Stimulated activated CD4-positive, alpha-beta T cell treated with anti-CD3 and anti-CD28 coated beads, Interleukin-4, amount 100 ng/mL, for 1 hour (primary cell): ENCODE results near the gene SPATA18.
A peak's percentile ranks its signal among the peaks of the same experiment; 100 is the strongest.

Experiments
- DNase-seq: peaks from one replicate; pipeline ENCODE4 v3.0.0-alpha.2; 2020

SPATA18 gene, protein sequence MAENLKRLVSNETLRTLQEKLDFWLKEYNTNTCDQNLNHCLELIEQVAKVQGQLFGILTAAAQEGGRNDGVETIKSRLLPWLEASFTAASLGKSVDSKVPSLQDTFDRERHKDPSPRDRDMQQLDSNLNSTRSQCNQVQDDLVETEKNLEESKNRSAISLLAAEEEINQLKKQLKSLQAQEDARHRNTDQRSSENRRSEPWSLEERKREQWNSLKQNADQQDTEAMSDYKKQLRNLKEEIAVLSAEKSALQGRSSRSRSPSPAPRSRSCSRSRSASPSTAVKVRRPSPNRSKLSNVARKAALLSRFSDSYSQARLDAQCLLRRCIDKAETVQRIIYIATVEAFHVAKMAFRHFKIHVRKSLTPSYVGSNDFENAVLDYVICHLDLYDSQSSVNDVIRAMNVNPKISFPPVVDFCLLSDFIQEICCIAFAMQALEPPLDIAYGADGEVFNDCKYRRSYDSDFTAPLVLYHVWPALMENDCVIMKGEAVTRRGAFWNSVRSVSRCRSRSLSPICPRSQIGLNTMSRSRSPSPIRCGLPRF

DNA sequence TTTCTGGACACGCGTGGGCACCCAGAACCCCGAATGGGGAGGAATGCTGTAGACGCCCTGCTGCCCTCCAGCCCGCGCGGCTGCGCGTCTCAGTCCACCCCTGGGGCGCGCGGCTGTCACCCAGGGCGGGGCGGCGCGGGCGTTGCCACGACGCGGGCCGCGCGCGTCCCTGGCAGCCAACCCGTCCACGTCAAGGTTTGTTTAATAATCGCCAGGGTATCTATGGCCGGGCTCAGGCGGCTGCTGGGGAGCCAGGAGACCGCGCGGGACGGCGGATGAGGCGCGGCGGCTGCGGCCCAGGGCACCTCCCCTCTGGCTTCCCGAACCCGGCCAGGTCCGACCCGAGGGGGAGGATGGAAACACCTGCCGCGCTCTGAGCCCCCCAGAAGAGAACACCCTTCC lies at the start of gene SPATA18:
Gene SPATA18 (plus strand): TSS at position 92 of the 402 bp plus-strand sequence. CDS start 401 bp downstream, outside the sequence.
- no peak for DNase-seq

DNA sequence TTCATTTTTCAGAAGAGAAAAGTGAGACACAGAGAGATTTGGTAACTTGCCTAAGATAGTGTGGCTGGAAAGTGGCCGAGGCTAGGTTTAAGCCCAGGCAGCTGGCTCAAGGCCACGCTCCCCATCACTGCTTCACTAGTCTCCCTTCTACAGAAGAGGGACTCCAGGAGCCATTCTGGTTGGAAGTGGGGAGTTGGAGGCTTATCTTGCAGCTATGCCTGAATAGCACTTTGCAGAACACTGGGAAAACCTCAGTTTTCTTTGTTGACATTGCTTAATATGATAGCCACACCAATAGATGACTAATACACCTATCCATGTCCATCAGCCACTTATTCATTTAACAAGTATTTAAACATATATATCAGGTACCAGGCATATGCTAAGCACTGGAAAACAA lies 49.5 kb upstream of the SPATA18 start:
- no peak for DNase-seq

DNA sequence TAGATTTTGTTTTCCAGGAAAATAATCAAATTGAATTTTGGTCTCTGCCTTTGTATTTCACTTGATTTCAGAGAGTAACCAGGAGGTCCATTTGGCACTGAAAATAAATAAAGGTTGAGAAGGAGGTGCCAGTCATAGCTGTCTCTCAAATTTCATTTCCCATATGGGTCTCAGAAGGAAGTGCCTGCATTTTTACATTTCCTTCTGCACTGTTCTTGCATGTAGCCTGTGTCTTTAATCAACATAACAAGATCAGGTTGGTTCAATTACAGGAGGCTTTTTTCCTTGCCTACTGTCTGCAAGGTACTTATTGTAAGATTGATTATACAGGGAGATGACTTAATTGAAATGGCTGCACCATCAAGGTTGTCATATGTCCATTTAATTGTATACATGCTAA lies 46.7 kb upstream of the SPATA18 start:
- DNase-seq, result no peak

DNA sequence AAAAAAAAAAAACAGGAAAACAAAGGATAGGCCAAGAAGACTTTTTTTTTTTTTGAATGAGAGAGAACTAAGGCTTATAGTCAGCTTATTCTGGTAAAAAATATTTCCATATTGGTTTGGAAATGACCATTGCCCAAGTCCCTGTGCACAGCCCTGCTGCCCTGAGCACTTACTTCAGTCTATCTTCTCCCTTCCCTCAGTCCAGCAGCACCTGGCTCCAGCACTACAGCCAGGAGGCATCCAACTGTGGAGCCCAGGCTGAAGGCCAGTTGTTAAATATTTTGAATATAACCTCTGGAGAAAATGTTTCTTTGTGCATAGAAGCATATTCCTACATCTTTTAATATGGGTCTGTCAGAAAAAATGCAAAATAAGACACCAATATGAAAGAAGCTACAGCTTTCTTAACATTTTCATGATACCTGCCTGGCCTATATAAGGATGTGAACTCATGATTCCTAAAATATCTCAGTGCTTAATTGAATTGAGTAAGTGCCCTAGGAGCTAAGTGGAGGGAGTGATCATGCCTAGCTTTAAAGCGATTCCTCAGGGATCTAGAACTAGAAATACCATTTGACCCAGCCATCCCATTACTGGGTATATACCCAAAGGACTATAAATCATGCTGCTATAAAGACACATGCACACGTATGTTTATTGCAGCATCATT lies 45.4 kb upstream of the SPATA18 start:
- DNase-seq, result no peak

DNA sequence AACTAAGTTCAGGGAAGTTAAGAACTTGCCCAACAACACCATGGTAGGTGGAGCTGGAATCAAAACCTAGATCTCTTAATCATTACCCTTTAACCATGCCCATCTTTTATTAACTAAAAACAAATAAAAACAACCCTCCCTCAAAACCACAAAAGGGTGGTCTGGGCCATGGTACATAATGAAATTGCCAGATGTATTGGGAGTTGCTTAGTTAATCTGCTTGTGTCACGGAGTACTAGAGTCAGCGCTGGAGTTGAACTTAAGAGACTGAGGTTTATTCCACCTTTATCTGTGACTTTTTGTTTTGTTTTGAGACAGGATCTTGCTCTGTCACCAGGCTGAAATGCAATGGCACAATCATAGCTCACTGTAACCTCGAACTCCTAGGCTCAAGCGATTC lies 44.2 kb upstream of the SPATA18 start:
- DNase-seq, result no peak

DNA sequence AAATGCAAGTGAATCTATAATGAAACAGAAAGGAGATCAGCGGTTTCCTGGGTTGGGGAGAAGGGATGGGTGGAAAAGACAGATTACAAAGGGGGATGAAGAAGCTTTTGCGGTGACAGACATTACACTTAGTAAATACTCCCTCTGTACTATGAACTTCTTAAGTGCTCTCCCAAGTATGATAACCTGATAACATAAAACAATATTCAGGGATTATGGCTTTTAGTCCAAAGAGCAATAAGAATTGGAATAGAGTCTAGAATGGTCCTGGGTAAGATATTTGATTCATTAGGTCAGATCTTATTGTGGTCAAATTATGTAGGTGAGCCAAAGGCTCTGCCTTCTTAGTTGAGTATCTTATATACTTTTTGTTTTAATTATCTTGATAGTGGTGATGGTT lies 40.1 kb upstream of the SPATA18 start:
- DNase-seq, result no peak

DNA sequence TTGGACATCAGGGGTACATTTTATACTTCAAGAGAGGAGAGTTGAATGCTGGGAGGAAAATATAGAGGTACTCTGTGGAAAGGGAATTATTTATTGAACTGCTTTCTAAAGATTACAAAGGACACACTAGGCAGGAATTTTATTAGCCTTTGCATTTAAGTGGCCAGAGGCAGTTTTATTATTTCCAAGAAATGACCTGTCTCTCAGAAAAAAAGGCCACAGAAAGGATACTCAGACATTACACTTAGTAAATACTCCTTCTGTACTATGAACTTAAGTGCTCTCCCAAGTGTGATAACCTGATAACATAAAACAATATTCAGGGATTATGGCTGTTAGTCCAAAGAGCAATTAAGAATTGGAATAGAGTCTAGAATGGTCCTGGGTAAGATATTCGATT lies 38.5 kb upstream of the SPATA18 start:
- DNase-seq, result no peak

DNA sequence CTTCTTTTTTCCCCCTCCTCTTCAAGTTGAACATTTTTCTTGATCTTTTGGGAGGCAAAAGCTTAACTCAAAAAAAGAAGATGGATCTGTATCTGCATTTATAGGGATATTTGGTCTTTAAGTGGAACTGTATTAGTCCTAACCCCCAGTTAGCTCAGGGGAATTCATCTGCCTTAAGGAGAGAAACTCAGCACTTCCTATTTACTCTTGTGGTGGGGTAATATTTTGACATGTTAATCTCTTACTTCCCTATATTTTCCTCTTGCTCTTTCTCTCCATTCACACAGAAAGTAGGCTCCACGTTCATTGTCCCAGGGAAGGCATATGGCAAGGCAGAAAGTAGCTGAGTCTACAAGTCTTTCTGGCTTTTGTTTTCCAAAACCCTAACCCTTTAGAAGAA lies 36.2 kb upstream of the SPATA18 start:
- DNase-seq, result no peak

DNA sequence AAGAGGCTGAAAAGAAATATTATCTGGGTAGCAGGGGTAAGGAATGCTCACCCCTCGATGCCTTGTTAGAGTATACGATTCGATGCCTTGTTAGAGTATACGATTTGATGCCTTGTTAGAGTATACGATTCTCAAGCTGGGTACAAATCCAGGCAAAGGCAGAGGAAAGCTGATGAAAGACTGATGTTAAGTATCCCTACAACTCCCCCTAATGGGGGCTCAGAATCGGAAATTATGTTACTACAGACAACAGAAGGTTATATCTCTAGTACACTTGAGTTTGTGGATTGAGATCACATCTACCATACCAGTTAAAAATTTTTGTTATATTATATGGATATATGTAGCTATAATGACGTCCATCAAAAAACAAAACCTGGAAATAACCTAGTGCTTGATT lies 35.7 kb upstream of the SPATA18 start:
- DNase-seq, result no peak

GRCh38 chr4:52016981-52017380 lies 34.1 kb upstream of the SPATA18 start:
- no peak for DNase-seq

DNA sequence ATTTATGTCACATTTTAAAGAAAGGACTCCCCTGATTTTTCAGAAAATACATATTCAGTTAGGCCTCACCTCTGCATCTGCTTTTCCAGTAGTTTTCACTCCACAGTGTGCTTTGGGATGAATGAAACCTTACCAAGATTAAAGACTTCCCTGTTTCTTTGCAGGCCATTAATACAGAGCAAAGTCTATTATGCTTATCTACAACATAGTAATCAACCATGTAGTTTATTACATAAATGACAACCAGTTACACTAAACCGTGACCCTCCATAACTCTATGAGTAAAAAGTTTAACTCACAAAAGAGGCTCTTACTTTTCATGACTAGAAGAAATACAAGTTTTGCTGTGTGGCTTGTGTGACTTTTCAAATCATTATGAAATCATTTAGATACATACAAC lies 33.3 kb upstream of the SPATA18 start:
- no peak for DNase-seq

DNA sequence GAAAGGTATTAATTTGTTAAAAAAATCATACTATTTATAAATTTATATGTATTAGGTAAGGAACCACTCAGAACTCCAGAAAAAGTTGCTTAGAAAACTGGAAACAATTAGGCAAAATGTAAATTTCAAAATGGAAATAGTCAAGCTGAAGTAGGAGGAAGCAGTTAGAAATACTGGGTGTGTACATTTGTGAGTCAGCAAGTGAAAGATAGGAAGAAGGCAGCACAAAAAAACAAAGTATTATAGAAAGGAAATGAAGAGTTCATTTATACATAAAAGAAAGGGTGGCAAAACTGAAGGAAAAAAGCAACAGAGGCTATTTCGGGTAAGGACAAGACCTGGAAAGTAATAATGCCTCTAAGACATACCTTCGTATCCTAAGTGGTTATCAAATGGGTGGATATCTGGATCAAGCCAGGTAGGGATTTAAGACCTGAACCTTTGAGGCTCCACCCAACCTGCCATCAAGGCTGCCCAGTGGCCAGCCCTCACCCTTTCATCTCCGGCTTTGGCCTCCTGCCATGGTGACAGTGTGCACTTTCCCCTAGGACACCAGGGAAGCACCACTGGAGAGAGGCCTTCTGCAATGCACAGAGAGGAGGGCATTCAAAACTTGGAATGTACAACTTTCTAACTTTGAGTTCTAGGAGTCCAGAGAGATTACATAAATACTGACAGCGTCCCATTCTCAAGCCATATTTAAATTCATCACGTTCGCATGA lies 31.0 kb upstream of the SPATA18 start, which contains the start of gene LRRC66:
Gene LRRC66 (minus strand): TSS at position 428 of the 722 bp plus-strand sequence. CDS start 2,750 bp downstream, outside the sequence.
- no peak for DNase-seq

DNA sequence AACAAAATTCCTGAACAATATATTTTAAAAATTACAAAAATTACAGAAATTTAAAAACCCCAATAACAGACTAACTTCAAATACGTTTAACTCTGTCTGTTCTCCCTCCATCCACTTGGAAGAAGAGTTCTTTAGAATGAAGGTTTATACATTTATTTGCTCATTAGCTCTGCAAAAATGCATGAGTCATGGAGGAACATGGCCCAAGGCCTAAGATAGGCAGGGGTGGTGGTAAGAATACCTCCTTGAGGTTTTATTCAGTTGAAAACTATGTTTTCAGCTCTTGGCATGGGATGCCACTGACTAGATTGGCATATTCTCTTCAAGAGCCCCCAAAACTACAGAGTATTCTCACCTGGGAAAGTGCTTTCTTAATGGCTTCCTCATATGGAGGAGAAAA lies 22.1 kb upstream of the SPATA18 start:
- DNase-seq, result no peak

DNA sequence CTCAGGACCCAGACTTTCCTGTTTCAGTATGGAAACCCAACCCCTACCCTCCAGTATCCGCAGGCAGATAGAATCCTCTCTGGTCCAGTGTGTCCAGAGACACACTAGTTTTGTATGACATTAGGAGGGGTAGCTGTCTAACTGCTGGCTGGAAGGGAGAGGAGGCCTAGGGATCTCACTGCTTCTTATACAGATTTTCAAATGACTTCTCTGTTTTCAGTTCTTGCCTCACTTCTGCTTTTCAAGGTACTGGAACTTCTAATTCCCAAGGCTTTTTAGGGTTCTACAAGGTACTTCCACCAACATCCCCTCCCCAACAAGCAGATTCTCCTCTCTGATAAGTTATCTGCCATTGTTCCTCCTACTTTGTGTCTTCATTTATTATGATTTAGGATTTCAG lies 19.1 kb upstream of the SPATA18 start:
- DNase-seq, result no peak

- DNase-seq, result no peak
Measured at GRCh38 chr4:52035190-52035589, 15.9 kb upstream of the SPATA18 start.

GRCh38 chr4:52036886-52037530 lies 14.1 kb upstream of the SPATA18 start:
- no peak for DNase-seq

DNA sequence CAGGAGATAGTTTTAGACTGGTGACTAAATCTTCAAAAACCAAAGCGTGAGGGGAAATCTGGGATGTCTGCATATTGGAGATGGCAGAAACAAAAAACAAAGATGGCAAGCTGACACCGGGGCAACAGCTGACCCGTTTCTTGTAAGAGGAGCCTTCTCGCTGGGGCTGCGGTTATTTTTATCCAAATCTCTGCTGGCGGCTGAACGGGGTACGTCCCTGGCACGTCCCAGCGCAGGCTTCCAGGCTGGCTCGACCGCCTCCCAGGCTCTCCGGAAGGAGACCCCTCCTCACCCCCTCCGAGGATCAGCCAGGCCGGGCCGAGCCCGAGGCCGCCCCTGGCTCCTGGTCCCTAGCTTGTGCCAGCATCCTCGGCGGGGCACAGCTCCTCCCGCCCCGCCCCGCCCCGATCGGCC lies 13.4 kb upstream of the SPATA18 start:
- no peak for DNase-seq

DNA sequence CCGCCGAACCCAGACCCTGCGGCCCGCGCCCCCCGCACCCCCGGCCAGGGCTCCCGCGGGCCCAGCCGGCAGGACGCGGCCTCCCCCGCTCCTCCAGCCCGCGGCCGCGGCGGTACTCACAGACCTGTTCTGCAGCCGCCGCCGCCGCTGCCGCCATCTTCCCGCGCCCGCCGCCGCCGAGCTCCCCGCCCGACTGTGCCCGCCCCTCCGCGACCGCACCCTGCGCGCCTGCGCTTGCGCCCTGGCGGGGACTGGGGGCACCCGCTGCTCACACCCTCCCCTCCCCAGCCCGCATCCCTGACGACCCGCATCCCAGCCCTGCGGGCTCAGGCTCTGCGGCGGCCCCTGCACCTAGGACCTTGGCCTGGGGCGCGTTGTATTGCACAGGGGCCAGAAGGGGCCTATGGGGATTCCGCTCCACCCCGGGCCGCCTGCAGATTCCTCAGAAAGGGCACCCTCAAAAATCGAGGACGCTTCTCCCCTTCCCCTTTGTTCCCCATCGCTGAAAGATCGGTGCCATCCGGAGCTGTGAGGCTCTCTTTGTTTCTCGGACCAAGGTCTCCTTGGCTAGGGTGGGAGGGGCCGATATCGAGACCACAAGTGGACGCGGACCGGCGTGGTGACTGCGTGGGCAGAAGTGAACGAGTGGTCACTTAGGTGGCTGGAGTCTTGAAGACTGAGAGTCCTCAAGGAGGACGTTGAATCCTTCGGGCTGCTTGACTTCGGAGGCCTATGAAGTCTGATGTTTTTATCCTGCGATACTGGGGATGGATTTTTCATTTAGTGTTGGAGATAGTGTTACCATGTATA lies 12.8 kb upstream of the SPATA18 start, which contains the start of gene SGCB:
Gene SGCB (minus strand): TSS at position 197 of the 810 bp plus-strand sequence. CDS start 40 bp downstream, at position 157.
- peak; percentile 77 for DNase-seq

GRCh38 chr4:52045028-52045427 lies 6.1 kb upstream of the SPATA18 start:
- no peak for DNase-seq

- DNase-seq, result no peak
Measured at GRCh38 chr4:52049266-52049665, 1.8 kb upstream of the SPATA18 start.

DNA sequence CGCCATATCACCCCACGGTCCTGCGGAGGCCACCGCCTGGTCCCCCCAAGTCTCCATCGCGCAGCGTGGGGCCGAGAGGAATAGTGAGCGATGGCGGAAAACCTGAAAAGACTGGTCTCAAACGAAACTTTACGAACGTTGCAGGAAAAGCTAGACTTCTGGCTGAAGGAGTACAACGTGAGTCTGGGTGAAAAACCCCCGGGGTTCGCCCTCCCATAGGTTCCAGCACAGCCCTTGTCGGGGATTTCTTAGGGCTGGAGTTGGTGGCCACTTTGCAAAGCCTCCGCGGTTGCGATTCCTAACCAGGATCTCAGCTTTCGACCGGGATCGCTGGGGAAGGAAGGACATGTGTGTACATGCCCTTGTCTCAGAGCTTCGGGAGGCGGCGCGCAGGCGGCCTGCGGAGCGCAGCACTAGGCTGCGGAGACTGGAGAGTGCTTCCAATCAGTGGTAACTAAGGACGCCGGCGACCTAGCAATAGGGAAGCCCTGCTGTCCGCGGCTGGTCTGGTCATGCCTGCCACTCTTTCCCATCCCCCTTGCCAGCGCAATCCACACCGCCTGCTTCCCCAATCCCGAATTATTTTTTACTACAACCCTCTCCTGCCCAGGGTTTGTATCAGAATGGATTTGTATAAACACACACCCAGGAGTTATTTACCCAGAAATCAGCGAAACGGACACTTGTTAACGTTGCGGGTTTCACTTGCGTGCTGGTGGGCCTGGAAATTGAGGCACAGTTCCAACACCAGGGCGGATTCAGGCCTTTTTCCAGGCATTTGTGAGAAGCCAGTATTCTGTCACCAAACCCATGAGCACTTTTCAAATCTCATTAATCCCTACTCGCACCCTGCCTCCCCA lies 741 bp downstream of the SPATA18 start:
- peak; percentile 1 for DNase-seq
